CD14-positive monocyte (primary cell): ENCODE data around the gene SRXN1. TPM values are rescaled to one million over a fixed set of nuclear protein-coding genes. Genes with fewer than 3 reads are reported as not detected.

Experiments used
- DNase-seq, 3 donors: peaks; one replicate each; pipeline ENCODE4 v3.0.0-alpha.2; 2011 to 2022
- H2AFZ ChIP-seq: 2 replicates; pipeline ENCODE4 v1.6.0; 2012; ENCODE audit warnings: mild to moderate bottlenecking, low read depth, low read length, inconsistent platforms; ENCODE audit not compliant: insufficient read depth, poor library complexity, severe bottlenecking
- H3K27ac ChIP-seq, 2 donors: 1 replicate in 1 of 2; 2 replicates in 1 of 2; pipeline ENCODE4 v1.5.1; 2012 to 2013; ENCODE audit warnings: low read length in 2 of 2, control low read depth in 1 of 2, inconsistent platforms in 1 of 2, low read depth in 1 of 2, mild to moderate bottlenecking in 1 of 2
- H3K27me3 ChIP-seq, 2 donors: one replicate each; pipeline versions ENCODE4 v1.6.0 to v1.6.1; 2011 to 2013; ENCODE audit warnings: low read length in 2 of 2; ENCODE audit not compliant: control insufficient read depth in 2 of 2, insufficient read depth in 2 of 2
- H3K36me3 ChIP-seq, 2 donors: replicated peaks in 1 of 2; 1 replicate in 1 of 2; 2 replicates in 1 of 2; pipeline versions ENCODE4 v1.5.1 to v1.6.1; 2012 to 2013; ENCODE audit warnings: low read length in 2 of 2, control low read depth in 1 of 2, inconsistent platforms in 1 of 2, mild to moderate bottlenecking in 1 of 2; ENCODE audit not compliant: insufficient read depth in 2 of 2, control insufficient read depth in 1 of 2
- H3K4me1 ChIP-seq, 2 donors: 1 replicate in 1 of 2; 2 replicates in 1 of 2; pipeline versions ENCODE4 v1.5.1 to v1.6.1; 2012 to 2013; ENCODE audit warnings: low read length in 2 of 2, control low read depth in 1 of 2, inconsistent platforms in 1 of 2, mild to moderate bottlenecking in 1 of 2, moderate library complexity in 1 of 2; ENCODE audit not compliant: insufficient read depth in 2 of 2, control insufficient read depth in 1 of 2
- H3K4me2 ChIP-seq: replicated peaks from 2 replicates; pipeline ENCODE3; 2012; ENCODE audit warnings: low read length, moderate library complexity, mild to moderate bottlenecking; ENCODE audit not compliant: poor library complexity, severe bottlenecking; ENCODE audit errors: extremely low read depth
- H3K4me3 ChIP-seq, 3 experiments: fragments of 200-600 bp in 1 of 3; sonication (generic) in 1 of 3; replicated peaks in 1 of 3; 1 replicate in 2 of 3; 2 replicates in 1 of 3; pipeline ENCODE4 v1.5.1; 2011 to 2013; ENCODE audit warnings: low read length in 3 of 3, mild to moderate bottlenecking in 3 of 3, control low read depth in 2 of 3, low read depth in 2 of 3, inconsistent platforms in 1 of 3, moderate library complexity in 1 of 3
- H3K79me2 ChIP-seq: 2 replicates; pipeline ENCODE4 v1.6.0; 2012; ENCODE audit warnings: mild to moderate bottlenecking, control low read depth, inconsistent platforms, low read length, moderate library complexity; ENCODE audit not compliant: insufficient read depth
- H3K9ac ChIP-seq: 2 replicates; pipeline ENCODE4 v1.6.0; 2017; ENCODE audit warnings: low read length, mild to moderate bottlenecking; ENCODE audit not compliant: insufficient read depth, poor library complexity, severe bottlenecking
- H3K9me3 ChIP-seq, 2 donors: replicated peaks in 1 of 2; 1 replicate in 1 of 2; 2 replicates in 1 of 2; pipeline versions ENCODE4 v1.5.1 to v1.6.1; 2012 to 2013; ENCODE audit warnings: low read length in 2 of 2, control low read depth in 1 of 2; ENCODE audit not compliant: control insufficient read depth in 1 of 2, insufficient read depth in 1 of 2
- H4K20me1 ChIP-seq: 2 replicates; pipeline ENCODE4 v1.6.0; 2012; ENCODE audit warnings: mild to moderate bottlenecking, low read length, control low read depth, moderate library complexity; ENCODE audit not compliant: insufficient read depth
- H3K27ac Mint-ChIP-seq, 7 donors: one replicate each; pipeline ENCODE4 v1.8.0; 2020; ENCODE audit warnings: mild to moderate bottlenecking in 7 of 7, mixed read lengths in 7 of 7, moderate library complexity in 6 of 7, inconsistent platforms in 2 of 7
- H3K27me3 Mint-ChIP-seq, 3 donors: one replicate each; pipeline ENCODE4 v1.8.0; 2021 to 2022; ENCODE audit warnings: low read depth in 3 of 3, mild to moderate bottlenecking in 3 of 3, mixed read lengths in 3 of 3, moderate library complexity in 3 of 3, inconsistent platforms in 1 of 3
- H3K36me3 Mint-ChIP-seq, 2 donors: one replicate each; pipeline ENCODE4 v1.8.0; 2020; ENCODE audit warnings: mixed read lengths in 2 of 2, inconsistent platforms in 1 of 2, mild to moderate bottlenecking in 1 of 2
- H3K4me1 Mint-ChIP-seq: one replicate; pipeline ENCODE4 v1.8.0; 2020; ENCODE audit warnings: mild to moderate bottlenecking, mixed read lengths
- H3K4me3 Mint-ChIP-seq, 2 donors: one replicate each; pipeline ENCODE4 v1.8.0; 2020; ENCODE audit warnings: mild to moderate bottlenecking in 2 of 2, mixed read lengths in 2 of 2, moderate library complexity in 1 of 2
- H3K9me3 Mint-ChIP-seq, 7 donors: one replicate each; pipeline ENCODE4 v1.8.0; 2020 to 2022; ENCODE audit warnings: mixed read lengths in 7 of 7, mild to moderate bottlenecking in 6 of 7, moderate library complexity in 6 of 7, inconsistent platforms in 2 of 7
- WGBS: methylation state at CpG from one replicate; pipeline ENCODE4 v1.1.5; 2013; ENCODE audit warnings: missing lambda C conversion rate; ENCODE audit not compliant: insufficient coverage; 5-methylcytosine and 5-hydroxymethylcytosine counted together
- intact Hi-C, 2 donors: fragments of 100-400 bp; cut with micrococcal nuclease; formaldehyde crosslinking; loops; one replicate each; pipeline versions ENCODE4 v1.15.0 to v1.15.1; 2023
- polyA plus RNA-seq, 3 donors: library from polyadenylated mRNA; depleted of rRNA in 1 of 3; unstranded in 2 of 3; stranded (reverse) in 1 of 3; fragments of 300-500 nt in 2 of 3; fragments of >200 nt in 1 of 3; fragmentation: Illumina TruSeq in 2 of 3; gene quantifications; 1 replicate in 2 of 3; 2 replicates in 1 of 3; pipeline ENCODE4 v1.2.3, GENCODE V29; 2012 to 2021
- TF ChIP-seq, protein P1 (sequence below): fragments of 200-600 bp; IDR thresholded peaks from one replicate; pipeline ENCODE4 v1.8.0; 2022; ENCODE audit warnings: antibody characterized with exemption, mild to moderate bottlenecking

The SRXN1 gene
- polyA plus RNA-seq, 3 donors = 33.5 to 62.4 (median 56.6) TPM

DNA sequence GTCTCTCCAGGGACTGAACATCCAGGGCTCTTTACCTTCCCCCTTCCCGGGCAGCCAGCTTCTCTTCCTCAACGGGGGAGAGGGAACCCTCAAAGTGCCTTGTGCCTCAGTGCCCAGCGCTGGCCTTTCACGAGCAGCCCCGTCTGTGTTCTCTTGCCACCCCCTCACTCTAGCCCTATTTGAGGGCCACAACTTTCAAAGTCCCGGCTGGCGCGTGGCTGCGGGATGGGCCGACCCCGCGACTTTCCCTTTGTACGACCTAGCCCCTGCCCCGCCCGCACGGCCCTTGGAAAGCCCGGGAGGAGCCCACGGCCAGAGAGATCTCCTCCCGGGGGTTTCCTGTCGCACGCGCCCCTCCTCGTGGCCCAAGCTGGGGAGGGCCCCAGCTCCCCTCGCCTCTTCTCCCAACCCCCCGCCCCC lies 22.0 kb upstream of the SRXN1 start:
- TF ChIP-seq, protein P1, sequence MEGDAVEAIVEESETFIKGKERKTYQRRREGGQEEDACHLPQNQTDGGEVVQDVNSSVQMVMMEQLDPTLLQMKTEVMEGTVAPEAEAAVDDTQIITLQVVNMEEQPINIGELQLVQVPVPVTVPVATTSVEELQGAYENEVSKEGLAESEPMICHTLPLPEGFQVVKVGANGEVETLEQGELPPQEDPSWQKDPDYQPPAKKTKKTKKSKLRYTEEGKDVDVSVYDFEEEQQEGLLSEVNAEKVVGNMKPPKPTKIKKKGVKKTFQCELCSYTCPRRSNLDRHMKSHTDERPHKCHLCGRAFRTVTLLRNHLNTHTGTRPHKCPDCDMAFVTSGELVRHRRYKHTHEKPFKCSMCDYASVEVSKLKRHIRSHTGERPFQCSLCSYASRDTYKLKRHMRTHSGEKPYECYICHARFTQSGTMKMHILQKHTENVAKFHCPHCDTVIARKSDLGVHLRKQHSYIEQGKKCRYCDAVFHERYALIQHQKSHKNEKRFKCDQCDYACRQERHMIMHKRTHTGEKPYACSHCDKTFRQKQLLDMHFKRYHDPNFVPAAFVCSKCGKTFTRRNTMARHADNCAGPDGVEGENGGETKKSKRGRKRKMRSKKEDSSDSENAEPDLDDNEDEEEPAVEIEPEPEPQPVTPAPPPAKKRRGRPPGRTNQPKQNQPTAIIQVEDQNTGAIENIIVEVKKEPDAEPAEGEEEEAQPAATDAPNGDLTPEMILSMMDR = no peak
- H3K4me2 ChIP-seq = peak overlapping the region; percentile 69
- H3K27ac Mint-ChIP-seq = no peak overlapping the region

GRCh38 chr20:673603-674001 lies 20.6 kb upstream of the SRXN1 start:
- Histone ChIP-seq H3K27me3 (peaks cover 30 to 52% of the 10 kb centered on the region in 2 donors), H3K36me3 (no peaks in the 10 kb centered on the region), H3K27ac (no peak overlapping the region), H4K20me1 (peaks cover 21% of the 10 kb centered on the region), H3K9ac (no peak overlapping the region), H3K79me2 (no peaks in the 10 kb centered on the region), H3K4me2 (no peak overlapping the region), H2AFZ (no peak overlapping the region), H3K4me3 (no peak overlapping the region), H3K9me3 (peaks cover 0 to 15% of the 10 kb centered on the region in 2 donors), H3K4me1 (peaks cover 20 to 23% of the 10 kb centered on the region in 2 donors)
- Mint-ChIP-seq H3K27ac (no peak overlapping the region), H3K27me3 (peaks cover 53 to 72% (median 54%) of the 10 kb centered on the region in 3 donors), H3K4me1 (peaks cover 28% of the 10 kb centered on the region), H3K36me3 (peaks cover 0 to 3% of the 10 kb centered on the region in 2 donors), H3K4me3 (peak overlapping the region in 1 of 2 donors; percentile 81), H3K9me3 (peaks cover 0 to 20% (median 5%) of the 10 kb centered on the region in 7 donors)
- no peak for DNase-seq
- intact Hi-C loops = no loop called here
- WGBS = 16% methylated on average over 1 of the region's 3 CpGs
- TF ChIP-seq, protein P1 = no peak

More for the DNA sequence above, 22.0 kb upstream of the SRXN1 start:
- peaks cover 37% of the 10 kb centered on the region for H3K4me1 Mint-ChIP-seq
- H3K4me3 Mint-ChIP-seq = peak overlapping the region in 1 of 2 donors; percentile 81
- no peak overlapping the region for H3K27ac ChIP-seq
- DNase-seq = no peak
- 6% methylated on average over 23 of the region's 25 CpGs for WGBS
- H3K79me2 ChIP-seq = no peaks in the 10 kb centered on the region
- peaks cover 54 to 69% (median 57%) of the 10 kb centered on the region in 3 donors for H3K27me3 Mint-ChIP-seq
- peaks cover 29 to 31% of the 10 kb centered on the region in 2 donors for H3K4me1 ChIP-seq
- H3K27me3 ChIP-seq = peaks cover 30 to 52% of the 10 kb centered on the region in 2 donors
- H3K36me3 ChIP-seq = no peaks in the 10 kb centered on the region
- H3K36me3 Mint-ChIP-seq = peaks cover 0 to 3% of the 10 kb centered on the region in 2 donors
- H3K4me3 ChIP-seq = no peak overlapping the region
- intact Hi-C loops = loop anchor here in 1 of 2 donors (5.0 kb wide), 1 partner anchor 128 kb away; no protein-coding TSS in a partner anchor
- no peak overlapping the region for H2AFZ ChIP-seq
- peaks cover 0 to 20% (median 5%) of the 10 kb centered on the region in 7 donors for H3K9me3 Mint-ChIP-seq
- no peak overlapping the region for H3K9ac ChIP-seq
- peaks cover 0 to 15% of the 10 kb centered on the region in 2 donors for H3K9me3 ChIP-seq
- H4K20me1 ChIP-seq = peaks cover 21% of the 10 kb centered on the region
